Right lobe of liver (tissue), 4 donors: ENCODE results near the gene FGF11.

ENCODE experiments used
- POLR2A ChIP-seq: fragments of 450-650 bp; IDR thresholded peaks from one replicate; pipeline ENCODE4 v1.6.1; 2017; ENCODE audit warnings: antibody characterized with exemption, mild to moderate bottlenecking
- TF ChIP-seq, protein P1 (sequence below), 4 donors: fragments of 200-600 bp in 3 of 4; fragments of 450-650 bp in 1 of 4; IDR thresholded peaks; one replicate each; pipeline versions ENCODE4 v1.5.1 to v1.8.0; 2016 to 2022; ENCODE audit warnings: antibody characterized with exemption in 4 of 4, mild to moderate bottlenecking in 2 of 4
- donor health status: DM: no; HTN: no; CAD: no.
- donor health status: DM: no; HTN: no; CAD: no.
- donor health status: DM: no; HTN: yes; CAD: no.

- TF ChIP-seq, protein P1, sequence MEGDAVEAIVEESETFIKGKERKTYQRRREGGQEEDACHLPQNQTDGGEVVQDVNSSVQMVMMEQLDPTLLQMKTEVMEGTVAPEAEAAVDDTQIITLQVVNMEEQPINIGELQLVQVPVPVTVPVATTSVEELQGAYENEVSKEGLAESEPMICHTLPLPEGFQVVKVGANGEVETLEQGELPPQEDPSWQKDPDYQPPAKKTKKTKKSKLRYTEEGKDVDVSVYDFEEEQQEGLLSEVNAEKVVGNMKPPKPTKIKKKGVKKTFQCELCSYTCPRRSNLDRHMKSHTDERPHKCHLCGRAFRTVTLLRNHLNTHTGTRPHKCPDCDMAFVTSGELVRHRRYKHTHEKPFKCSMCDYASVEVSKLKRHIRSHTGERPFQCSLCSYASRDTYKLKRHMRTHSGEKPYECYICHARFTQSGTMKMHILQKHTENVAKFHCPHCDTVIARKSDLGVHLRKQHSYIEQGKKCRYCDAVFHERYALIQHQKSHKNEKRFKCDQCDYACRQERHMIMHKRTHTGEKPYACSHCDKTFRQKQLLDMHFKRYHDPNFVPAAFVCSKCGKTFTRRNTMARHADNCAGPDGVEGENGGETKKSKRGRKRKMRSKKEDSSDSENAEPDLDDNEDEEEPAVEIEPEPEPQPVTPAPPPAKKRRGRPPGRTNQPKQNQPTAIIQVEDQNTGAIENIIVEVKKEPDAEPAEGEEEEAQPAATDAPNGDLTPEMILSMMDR (IDR thresholded peaks at IDR 0.05) = no peak
- no peak for TF ChIP-seq POLR2A
Observed at GRCh38 chr17:7467498-7467897, 28.2 kb downstream of the FGF11 start.
